ENCODE results near the gene H2BK1.

Gene H2BK1

GRCh38 chr7:151232091-151232916 is 22.0 kb upstream of the H2BK1 start, which contains the start of gene CHPF2:
Gene CHPF2 (plus strand): TSS chr7:151232483. CDS start chr7:151234012, 1,529 bp downstream.
- no peaks in the 10 kb centered on the region; the same call in 1 of the 2 replicates for H3K4me1 ChIP-seq (ENCODE audit: insufficient read depth, low read length)
- peaks cover 8% of the 10 kb centered on the region for H3K36me3 ChIP-seq (ENCODE audit: insufficient read depth, low read length)
- H3K9ac ChIP-seq (ENCODE audit: low read depth, low read length), result peak within 1 kb of the TSS; percentile 84
- no peaks in the 10 kb centered on the region for H3K9me3 ChIP-seq (ENCODE audit: control insufficient read depth, insufficient read depth, low read length)

GRCh38 chr7:151231080-151231479 is 20.8 kb upstream of the H2BK1 start:
- H3K9ac ChIP-seq (ENCODE audit: low read depth, low read length), result no peak overlapping the region
- no peaks in the 10 kb centered on the region; the same call in 1 of the 2 replicates for H3K4me1 ChIP-seq (ENCODE audit: insufficient read depth, low read length)
- H3K9me3 ChIP-seq (ENCODE audit: control insufficient read depth, insufficient read depth, low read length), result no peaks in the 10 kb centered on the region
- H3K36me3 ChIP-seq (ENCODE audit: insufficient read depth, low read length), result no peaks in the 10 kb centered on the region; the same call in 1 of the 2 replicates

- Histone ChIP-seq H3K9ac (ENCODE audit: low read depth, low read length) (no peak overlapping the region), H3K9me3 (ENCODE audit: control insufficient read depth, insufficient read depth, low read length) (no peaks in the 10 kb centered on the region), H3K4me1 (ENCODE audit: insufficient read depth, low read length) (no peaks in the 10 kb centered on the region; the same call in 1 of the 2 replicates), H3K36me3 (ENCODE audit: insufficient read depth, low read length) (peaks cover 3% of the 10 kb centered on the region)
Observed at GRCh38 chr7:151229249-151229648, 19.0 kb upstream of the H2BK1 start.

GRCh38 chr7:151228024-151228866 is 18.0 kb upstream of the H2BK1 start:
- Histone ChIP-seq H3K9me3 (ENCODE audit: control insufficient read depth, insufficient read depth, low read length) (no peaks in the 10 kb centered on the region), H3K9ac (ENCODE audit: low read depth, low read length) (peak overlapping the region; percentile 95), H3K36me3 (ENCODE audit: insufficient read depth, low read length) (peaks cover 4% of the 10 kb centered on the region; the same call in 1 of the 2 replicates), H3K4me1 (ENCODE audit: insufficient read depth, low read length) (no peaks in the 10 kb centered on the region)

- Histone ChIP-seq H3K4me1 (ENCODE audit: insufficient read depth, low read length) (no peaks in the 10 kb centered on the region), H3K36me3 (ENCODE audit: insufficient read depth, low read length) (peaks cover 4% of the 10 kb centered on the region), H3K9me3 (ENCODE audit: control insufficient read depth, insufficient read depth, low read length) (no peaks in the 10 kb centered on the region), H3K9ac (ENCODE audit: low read depth, low read length) (peak within 1 kb of the TSS; percentile 95)
Observed at GRCh38 chr7:151226875-151227782, 16.8 kb upstream of the H2BK1 start, which contains the start of gene ABCF2. Gene ABCF2 (minus strand): TSS chr7:151227205. CDS start chr7:151226458, 747 bp downstream.

GRCh38 chr7:151226560-151226874 is 16.2 kb upstream of the H2BK1 start:
- Histone ChIP-seq H3K9ac (ENCODE audit: low read depth, low read length) (peak overlapping the region; percentile 95), H3K9me3 (ENCODE audit: control insufficient read depth, insufficient read depth, low read length) (no peaks in the 10 kb centered on the region), H3K4me1 (ENCODE audit: insufficient read depth, low read length) (no peaks in the 10 kb centered on the region), H3K36me3 (ENCODE audit: insufficient read depth, low read length) (peaks cover 9% of the 10 kb centered on the region)

- H3K36me3 ChIP-seq (ENCODE audit: insufficient read depth, low read length), result peaks cover 11% of the 10 kb centered on the region
- H3K9me3 ChIP-seq (ENCODE audit: control insufficient read depth, insufficient read depth, low read length), result no peaks in the 10 kb centered on the region
- peak overlapping the region; percentile 95; the same call in 1 of the 2 replicates for H3K9ac ChIP-seq (ENCODE audit: low read depth, low read length)
- H3K4me1 ChIP-seq (ENCODE audit: insufficient read depth, low read length), result no peaks in the 10 kb centered on the region
Observed at GRCh38 chr7:151225948-151226510, 15.7 kb upstream of the H2BK1 start.

GRCh38 chr7:151223728-151224127 is 13.4 kb upstream of the H2BK1 start:
- Histone ChIP-seq H3K9me3 (ENCODE audit: control insufficient read depth, insufficient read depth, low read length) (no peaks in the 10 kb centered on the region), H3K4me1 (ENCODE audit: insufficient read depth, low read length) (no peaks in the 10 kb centered on the region), H3K9ac (ENCODE audit: low read depth, low read length) (no peak overlapping the region), H3K36me3 (ENCODE audit: insufficient read depth, low read length) (peaks cover 24% of the 10 kb centered on the region)

- Histone ChIP-seq H3K4me1 (ENCODE audit: insufficient read depth, low read length) (no peaks in the 10 kb centered on the region), H3K36me3 (ENCODE audit: insufficient read depth, low read length) (peaks cover 43% of the 10 kb centered on the region), H3K9ac (ENCODE audit: low read depth, low read length) (no peak overlapping the region), H3K9me3 (ENCODE audit: control insufficient read depth, insufficient read depth, low read length) (no peaks in the 10 kb centered on the region)
Observed at GRCh38 chr7:151218170-151218569, 7.9 kb upstream of the H2BK1 start.

GRCh38 chr7:151215396-151215795 is 5.1 kb upstream of the H2BK1 start:
- 0 out of 2 replicates have a peak, but pooled peaks cover 7% of the 10 kb centered on the region for H3K4me1 ChIP-seq (ENCODE audit: insufficient read depth, low read length)
- H3K9ac ChIP-seq (ENCODE audit: low read depth, low read length), result no peak overlapping the region
- no peaks in the 10 kb centered on the region for H3K9me3 ChIP-seq (ENCODE audit: control insufficient read depth, insufficient read depth, low read length)
- H3K36me3 ChIP-seq (ENCODE audit: insufficient read depth, low read length), result peaks cover 32% of the 10 kb centered on the region

GRCh38 chr7:151213826-151214225 is 3.5 kb upstream of the H2BK1 start:
- H3K4me1 ChIP-seq (ENCODE audit: insufficient read depth, low read length), result 0 out of 2 replicates have a peak, but pooled peaks cover 7% of the 10 kb centered on the region
- no peaks in the 10 kb centered on the region for H3K9me3 ChIP-seq (ENCODE audit: control insufficient read depth, insufficient read depth, low read length)
- H3K36me3 ChIP-seq (ENCODE audit: insufficient read depth, low read length), result peaks cover 25% of the 10 kb centered on the region
- H3K9ac ChIP-seq (ENCODE audit: low read depth, low read length), result no peak overlapping the region

GRCh38 chr7:151212626-151213025 is 2.3 kb upstream of the H2BK1 start:
- Histone ChIP-seq H3K36me3 (ENCODE audit: insufficient read depth, low read length) (peaks cover 16% of the 10 kb centered on the region), H3K9me3 (ENCODE audit: control insufficient read depth, insufficient read depth, low read length) (no peaks in the 10 kb centered on the region), H3K9ac (ENCODE audit: low read depth, low read length) (no peak overlapping the region)

GRCh38 chr7:151211155-151211772 is 976 bp upstream of the H2BK1 start:
- Histone ChIP-seq H3K9ac (ENCODE audit: low read depth, low read length) (no peak overlapping the region), H3K9me3 (ENCODE audit: control insufficient read depth, insufficient read depth, low read length) (no peaks in the 10 kb centered on the region), H3K36me3 (ENCODE audit: insufficient read depth, low read length) (peaks cover 12% of the 10 kb centered on the region), H3K4me1 (ENCODE audit: insufficient read depth, low read length) (0 out of 2 replicates have a peak, but pooled peaks cover 7% of the 10 kb centered on the region)

More at GRCh38 chr7:151212626-151213025, 2.3 kb upstream of the H2BK1 start:
- 0 out of 2 replicates have a peak, but pooled peaks cover 7% of the 10 kb centered on the region for H3K4me1 ChIP-seq (ENCODE audit: insufficient read depth, low read length)

Data from ES-I3 (cell line).